ENCODE measurements around the gene ICAM2.

The ICAM2 gene

GRCh38 chr17:63991611-63992010 is 28.8 kb downstream of the ICAM2 start:
- no peak for TF ChIP-seq CTCF (IDR thresholded peaks at IDR 0.05; ENCODE audit: extremely low read depth, missing control alignments)
- no peak for DNase-seq (ENCODE audit: low spot score)

- no peak for TF ChIP-seq CTCF (IDR thresholded peaks at IDR 0.05; ENCODE audit: extremely low read depth, missing control alignments)
- no peak for DNase-seq (ENCODE audit: low spot score)
Measured at GRCh38 chr17:63989622-63990345, 30.6 kb downstream of the ICAM2 start.

- no peak for TF ChIP-seq CTCF (IDR thresholded peaks at IDR 0.05; ENCODE audit: extremely low read depth, missing control alignments)
- no peak for DNase-seq (ENCODE audit: low spot score)
Measured at GRCh38 chr17:63988741-63989621, 31.5 kb downstream of the ICAM2 start.

GRCh38 chr17:63988127-63988478 is 32.3 kb downstream of the ICAM2 start:
- TF ChIP-seq CTCF (IDR thresholded peaks at IDR 0.05; ENCODE audit: extremely low read depth, missing control alignments) = no peak
- no peak for DNase-seq (ENCODE audit: low spot score)

GRCh38 chr17:63987221-63988126 is 33.0 kb downstream of the ICAM2 start:
- TF ChIP-seq CTCF (IDR thresholded peaks at IDR 0.05; ENCODE audit: extremely low read depth, missing control alignments) = no peak
- no peak for DNase-seq (ENCODE audit: low spot score)

GRCh38 chr17:63986821-63987220 is 33.6 kb downstream of the ICAM2 start:
- DNase-seq (ENCODE audit: low spot score) = no peak
- TF ChIP-seq CTCF (IDR thresholded peaks at IDR 0.05; ENCODE audit: extremely low read depth, missing control alignments) = no peak

Data from GM20000 (cell line).